Natural killer cell treated with Interleukin-12 subunit alpha and Interleukin-12 subunit beta and Interleukin-15 and Interleukin-18, amount 100 ng/mL, for 72 hours (primary cell): ENCODE data around the gene JUN. TPM values are rescaled to one million over a fixed set of nuclear protein-coding genes. Genes with fewer than 3 reads are reported as not detected.
A peak's percentile ranks its signal among the peaks of the same experiment; 100 is the strongest.

Experiments
- ATAC-seq, 2 donors: fragments of 150-1000 bp; cut with Tn5 transposase in 1 of 2; sonication (Bioruptor Pico), chemical (Tn5 transposase) in 1 of 2; 2 replicates each; pipeline ENCODE4 v1.10.0; 2021
- DNase-seq: peaks from one replicate; pipeline ENCODE4 v3.0.0; 2022; ENCODE audit warnings: low spot score
- H3K27ac Mint-ChIP-seq, 2 donors: 1 replicate in 1 of 2; 2 replicates in 1 of 2; pipeline ENCODE4 v1.8.0; 2022; ENCODE audit warnings: mixed read lengths in 2 of 2, mild to moderate bottlenecking in 1 of 2, moderate library complexity in 1 of 2
- H3K27me3 Mint-ChIP-seq, 2 donors: 1 replicate in 1 of 2; 2 replicates in 1 of 2; pipeline ENCODE4 v1.8.0; 2022; ENCODE audit warnings: mixed read lengths in 2 of 2
- H3K36me3 Mint-ChIP-seq: one replicate; pipeline ENCODE4 v1.8.0; 2022; ENCODE audit warnings: mixed read lengths
- H3K4me1 Mint-ChIP-seq, 2 donors: 1 replicate in 1 of 2; 2 replicates in 1 of 2; pipeline ENCODE4 v1.8.0; 2022; ENCODE audit warnings: low read depth in 2 of 2, mixed read lengths in 2 of 2, mild to moderate bottlenecking in 1 of 2
- H3K4me3 Mint-ChIP-seq: one replicate; pipeline ENCODE4 v1.8.0; 2022; ENCODE audit warnings: mixed read lengths
- H3K9me3 Mint-ChIP-seq: 2 replicates; pipeline ENCODE4 v1.8.0; 2022; ENCODE audit warnings: mixed read lengths
- total RNA-seq, 2 donors: library from RNA; stranded (reverse); gene quantifications; one replicate each; pipeline ENCODE4 v1.2.3, GENCODE V29; 2022

The JUN gene
- total RNA-seq, 2 donors from 2014 or later = 62.2 to 90.1 TPM

DNA sequence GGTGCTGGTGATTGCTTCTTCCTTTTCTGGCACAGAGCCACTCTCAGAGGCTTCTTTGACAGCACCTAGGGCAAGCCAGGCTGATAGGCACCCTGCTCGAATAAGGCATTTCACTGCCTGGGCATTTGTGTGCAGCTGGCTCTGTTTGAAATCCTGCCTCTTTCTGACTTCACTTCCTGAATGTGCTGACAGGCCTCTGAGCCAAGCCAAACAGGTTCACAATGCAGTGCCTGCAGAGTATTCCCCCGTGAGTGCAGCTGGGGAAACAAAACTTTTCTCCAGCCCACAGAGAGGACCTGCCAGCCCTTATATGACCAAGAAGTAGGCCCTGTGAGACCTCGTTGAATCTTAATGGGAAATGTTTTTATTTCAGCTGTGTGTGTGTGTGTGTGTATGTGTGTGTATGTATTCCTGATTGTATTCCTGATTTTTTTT is 10.4 kb downstream of the JUN start:
- H3K36me3 Mint-ChIP-seq = no peaks in the 10 kb centered on the region
- DNase-seq (no peak), ATAC-seq (peak in 1 of 2 donors; percentile 7)
- H3K27me3 Mint-ChIP-seq = peaks cover 0 to 2% of the 10 kb centered on the region in 2 donors
- peak overlapping the region in 1 of 2 donors; percentile 33 for H3K27ac Mint-ChIP-seq
- no peaks in the 10 kb centered on the region for H3K9me3 Mint-ChIP-seq
- no peak overlapping the region for H3K4me3 Mint-ChIP-seq
- H3K4me1 Mint-ChIP-seq = peaks cover 0 to 6% of the 10 kb centered on the region in 2 donors

DNA sequence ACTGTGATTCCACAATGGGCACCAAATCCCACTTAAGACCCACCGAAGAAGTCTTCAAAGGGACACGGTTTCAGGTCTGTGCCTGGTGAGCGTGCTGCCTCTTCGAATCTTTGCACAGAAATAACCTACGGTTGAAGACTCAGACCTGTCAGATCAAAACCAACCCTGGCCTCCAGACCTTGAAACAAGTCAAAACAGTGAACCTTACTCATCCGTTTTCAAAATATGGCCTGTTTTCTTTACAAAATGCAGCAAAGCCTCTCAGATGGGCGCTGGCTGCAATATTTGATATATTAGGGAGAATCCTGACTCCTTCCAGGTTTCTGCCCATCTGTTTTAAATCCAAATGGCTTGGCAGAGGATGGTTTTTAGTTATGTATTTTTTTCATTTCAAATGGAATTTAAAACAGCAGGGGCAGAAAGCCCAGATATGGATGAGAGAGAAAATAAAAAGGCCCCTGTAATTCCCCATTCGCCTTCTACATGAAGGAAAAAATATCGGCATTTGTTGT is 14.0 kb downstream of the JUN start:
- no peak for ATAC-seq
- H3K9me3 Mint-ChIP-seq = no peaks in the 10 kb centered on the region
- peaks cover 0 to 6% of the 10 kb centered on the region in 2 donors for H3K4me1 Mint-ChIP-seq
- peaks cover 0 to 2% of the 10 kb centered on the region in 2 donors for H3K27me3 Mint-ChIP-seq
- no peak for DNase-seq
- H3K27ac Mint-ChIP-seq = no peak overlapping the region
- no peaks in the 10 kb centered on the region for H3K36me3 Mint-ChIP-seq
- H3K4me3 Mint-ChIP-seq = no peak overlapping the region

DNA sequence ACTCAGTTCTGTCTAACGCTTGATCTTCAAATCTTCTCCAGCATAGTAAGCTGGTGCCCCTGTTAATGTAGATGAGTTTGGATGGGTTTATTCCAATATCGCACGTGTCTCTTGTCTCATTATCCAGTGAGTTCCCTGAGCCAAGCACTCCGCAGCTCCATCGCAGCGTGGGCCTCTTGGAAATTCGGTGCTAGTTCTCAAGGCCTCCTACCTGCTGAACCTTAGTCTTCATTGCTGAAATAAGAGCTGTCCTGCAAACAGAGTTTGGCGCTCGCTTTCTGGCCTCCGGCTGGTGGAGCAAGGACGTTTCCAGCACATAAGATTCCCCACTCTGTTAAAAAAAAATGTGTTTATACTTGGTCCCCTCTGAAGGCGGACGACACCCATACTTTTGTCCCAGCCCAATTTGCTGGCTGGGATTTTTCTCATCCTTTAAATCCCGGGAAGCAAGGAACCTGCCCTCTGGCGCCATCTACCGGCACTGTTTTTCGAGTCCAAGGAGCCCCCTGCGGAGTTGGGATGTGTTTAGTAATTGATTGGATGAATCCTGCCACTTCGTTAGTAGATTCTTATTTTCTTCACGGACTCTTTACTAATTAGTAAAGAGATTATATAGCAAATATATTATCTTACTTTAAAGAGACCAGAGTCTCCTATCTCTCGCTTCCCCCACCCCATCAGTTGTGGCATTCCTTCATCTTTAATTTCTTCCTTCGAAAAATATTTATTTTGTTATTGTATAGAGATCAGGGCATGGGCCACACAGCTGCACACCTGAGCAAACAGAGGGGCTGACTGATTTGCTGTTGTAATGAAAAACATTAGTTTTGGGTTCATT is 14.7 kb downstream of the JUN start:
- peaks cover 0 to 6% of the 10 kb centered on the region in 2 donors for H3K4me1 Mint-ChIP-seq
- ATAC-seq (no peak), DNase-seq (no peak)
- no peak overlapping the region for H3K4me3 Mint-ChIP-seq
- H3K9me3 Mint-ChIP-seq = no peaks in the 10 kb centered on the region
- no peaks in the 10 kb centered on the region for H3K27me3 Mint-ChIP-seq
- H3K36me3 Mint-ChIP-seq = no peaks in the 10 kb centered on the region
- H3K27ac Mint-ChIP-seq = no peak overlapping the region

DNA sequence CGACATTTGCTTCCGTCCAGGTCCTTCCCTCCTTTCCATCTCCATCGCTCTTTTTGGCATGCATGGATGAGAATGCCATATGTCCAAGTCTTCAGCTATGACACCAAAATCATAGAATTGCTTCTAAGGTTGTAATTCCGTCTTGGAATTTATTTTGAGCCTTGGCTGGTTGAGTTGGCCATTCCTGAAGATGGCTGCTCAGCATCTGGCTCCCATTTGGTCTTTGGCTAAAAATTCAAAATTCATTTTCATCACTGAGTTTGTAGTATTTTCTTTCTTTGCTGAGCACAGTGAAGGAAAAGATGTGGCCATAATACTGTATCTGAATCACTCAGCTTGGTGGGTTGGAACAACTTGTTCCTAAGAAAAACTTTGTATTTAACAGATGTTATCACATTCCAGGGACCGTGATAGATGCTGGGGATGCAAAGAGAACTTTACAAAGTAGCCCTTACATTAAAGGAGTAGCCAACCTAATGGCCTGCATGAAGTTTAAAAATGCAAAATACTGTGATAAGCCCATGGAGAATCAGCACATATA is 15.6 kb downstream of the JUN start:
- H3K27ac Mint-ChIP-seq = no peak overlapping the region
- no peak for DNase-seq
- H3K4me1 Mint-ChIP-seq = peaks cover 0 to 2% of the 10 kb centered on the region in 2 donors
- no peaks in the 10 kb centered on the region for H3K36me3 Mint-ChIP-seq
- no peak for ATAC-seq
- H3K9me3 Mint-ChIP-seq = no peaks in the 10 kb centered on the region
- no peaks in the 10 kb centered on the region for H3K27me3 Mint-ChIP-seq
- no peak overlapping the region for H3K4me3 Mint-ChIP-seq

DNA sequence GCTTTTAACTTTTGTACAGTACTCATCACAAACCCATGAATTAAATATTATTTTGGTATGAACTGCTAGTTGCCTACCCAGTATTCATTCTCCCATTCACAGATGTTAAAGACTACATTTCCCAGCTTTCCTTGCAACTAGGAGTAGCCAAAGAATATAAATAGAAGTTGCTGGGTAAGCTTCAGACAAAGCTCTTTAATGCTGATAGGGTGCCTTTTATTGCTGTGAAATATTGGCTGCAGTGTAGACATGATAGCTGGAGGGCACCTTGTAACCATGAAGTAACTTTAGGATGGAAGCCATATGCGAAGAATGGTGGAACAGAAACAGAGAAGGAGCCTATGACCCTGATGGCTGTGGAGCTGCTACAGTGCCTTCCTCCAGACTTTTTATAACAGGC is 16.7 kb downstream of the JUN start:
- H3K4me1 Mint-ChIP-seq = peaks cover 0 to 5% of the 10 kb centered on the region in 2 donors
- H3K9me3 Mint-ChIP-seq = no peaks in the 10 kb centered on the region
- no peaks in the 10 kb centered on the region for H3K36me3 Mint-ChIP-seq
- ATAC-seq (no peak), DNase-seq (no peak)
- no peak overlapping the region for H3K4me3 Mint-ChIP-seq
- H3K27ac Mint-ChIP-seq = no peak overlapping the region
- H3K27me3 Mint-ChIP-seq = no peaks in the 10 kb centered on the region

DNA sequence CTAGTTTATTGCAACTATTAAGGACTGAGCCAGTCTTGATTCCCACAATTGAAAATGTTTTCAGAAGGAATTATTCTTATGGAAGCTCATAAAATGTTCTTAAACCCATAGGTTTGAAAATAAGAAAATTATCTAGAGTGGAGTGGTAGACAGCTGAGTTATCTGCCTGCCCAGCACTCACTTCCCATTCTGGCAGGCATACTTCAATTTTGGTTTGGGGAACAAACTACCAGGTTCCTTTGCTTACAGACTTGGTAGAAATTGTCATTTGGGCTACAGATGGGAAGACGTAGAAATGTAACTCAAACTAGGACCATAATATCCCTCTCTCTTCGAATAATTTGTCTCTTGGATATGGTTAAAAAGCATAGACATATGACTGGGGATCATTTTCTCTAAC is 18.4 kb downstream of the JUN start:
- no peaks in the 10 kb centered on the region for H3K9me3 Mint-ChIP-seq
- ATAC-seq = no peak
- H3K4me1 Mint-ChIP-seq = peaks cover 0 to 8% of the 10 kb centered on the region in 2 donors
- no peaks in the 10 kb centered on the region for H3K36me3 Mint-ChIP-seq
- H3K27me3 Mint-ChIP-seq = no peaks in the 10 kb centered on the region
- no peak overlapping the region for H3K27ac Mint-ChIP-seq
- no peak overlapping the region for H3K4me3 Mint-ChIP-seq
- no peak for DNase-seq

DNA sequence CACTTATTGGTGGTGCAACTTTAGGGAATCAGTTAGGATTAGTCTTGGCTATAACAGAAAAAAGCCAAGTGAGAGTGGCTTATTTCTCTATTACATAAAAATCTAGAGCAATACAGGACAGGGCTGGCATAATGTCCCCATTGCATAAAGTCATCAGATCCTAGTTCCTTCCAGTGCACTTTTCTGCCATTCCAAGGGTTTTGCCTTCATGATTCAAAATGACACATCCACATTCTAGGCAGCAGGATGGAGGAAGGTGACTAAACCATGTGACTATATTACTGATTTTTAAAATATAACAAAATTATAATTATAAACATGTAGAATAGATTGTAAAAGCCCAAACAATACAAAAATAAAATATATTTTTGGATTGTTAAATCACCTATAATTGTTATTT is 18.8 kb downstream of the JUN start:
- H3K9me3 Mint-ChIP-seq = no peaks in the 10 kb centered on the region
- DNase-seq (no peak), ATAC-seq (no peak)
- H3K4me1 Mint-ChIP-seq = peaks cover 0 to 8% of the 10 kb centered on the region in 2 donors
- no peak overlapping the region for H3K4me3 Mint-ChIP-seq
- H3K36me3 Mint-ChIP-seq = no peaks in the 10 kb centered on the region
- H3K27ac Mint-ChIP-seq = no peak overlapping the region
- no peaks in the 10 kb centered on the region for H3K27me3 Mint-ChIP-seq

DNA sequence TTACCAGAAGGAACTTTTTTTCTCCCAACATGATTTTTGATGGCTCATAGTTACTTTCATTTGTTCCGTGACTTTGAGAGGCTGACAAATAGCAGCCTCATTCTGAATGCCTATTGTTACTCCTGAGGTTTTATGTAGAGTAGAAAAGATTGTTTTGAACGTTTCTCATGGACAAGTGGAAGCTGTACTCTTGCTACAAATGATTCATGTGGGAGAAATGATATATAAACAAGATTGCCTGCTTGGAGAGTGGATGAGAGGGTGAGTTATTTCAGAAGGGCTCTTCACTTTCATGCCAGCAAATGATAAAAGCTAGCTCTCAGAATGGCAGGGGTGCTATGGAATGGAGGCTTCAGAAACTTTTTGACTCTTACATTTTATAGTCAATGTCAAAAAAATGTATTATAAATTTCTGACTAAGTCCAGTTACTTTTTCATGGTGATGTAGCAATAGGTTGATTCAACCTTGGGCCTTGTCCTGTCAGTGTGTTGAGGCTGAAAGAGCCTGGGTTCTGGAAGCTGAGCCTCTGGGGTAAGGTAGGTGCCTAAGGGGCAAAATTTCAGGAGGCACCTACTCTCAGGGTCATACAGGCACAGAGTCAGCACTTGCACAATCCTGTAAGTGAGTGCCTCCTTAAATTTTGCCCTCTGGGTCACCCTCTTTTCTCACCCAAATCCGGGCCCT is 19.4 kb downstream of the JUN start:
- Mint-ChIP-seq H3K9me3 (no peaks in the 10 kb centered on the region), H3K36me3 (no peaks in the 10 kb centered on the region), H3K27me3 (no peaks in the 10 kb centered on the region), H3K4me1 (peaks cover 0 to 8% of the 10 kb centered on the region in 2 donors), H3K27ac (no peak overlapping the region), H3K4me3 (no peak overlapping the region)
- no peak for DNase-seq
- no peak for ATAC-seq

DNA sequence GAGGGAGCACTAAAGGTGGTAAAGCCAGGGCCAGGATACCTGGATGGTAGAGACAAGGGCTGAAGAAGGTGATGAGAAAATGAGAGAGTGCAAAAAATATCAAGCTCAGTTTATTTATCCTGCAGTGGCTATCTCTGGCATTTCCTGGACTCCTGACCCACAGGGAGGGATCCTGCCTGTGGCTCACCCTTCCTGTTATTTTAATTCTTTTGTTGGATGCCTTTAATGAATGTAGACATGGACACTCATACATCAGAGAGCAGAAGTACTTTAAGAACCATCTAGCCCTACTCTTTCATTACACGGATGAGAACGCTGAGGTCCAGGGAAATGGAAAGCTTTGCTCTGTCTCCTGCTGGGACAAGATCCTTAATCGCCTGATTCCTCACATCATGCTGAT is 20.6 kb downstream of the JUN start:
- Mint-ChIP-seq H3K27me3 (no peaks in the 10 kb centered on the region), H3K4me3 (no peak overlapping the region), H3K27ac (no peak overlapping the region), H3K36me3 (no peaks in the 10 kb centered on the region), H3K9me3 (no peaks in the 10 kb centered on the region), H3K4me1 (peaks cover 0 to 17% of the 10 kb centered on the region in 2 donors)
- ATAC-seq (no peak), DNase-seq (no peak)

DNA sequence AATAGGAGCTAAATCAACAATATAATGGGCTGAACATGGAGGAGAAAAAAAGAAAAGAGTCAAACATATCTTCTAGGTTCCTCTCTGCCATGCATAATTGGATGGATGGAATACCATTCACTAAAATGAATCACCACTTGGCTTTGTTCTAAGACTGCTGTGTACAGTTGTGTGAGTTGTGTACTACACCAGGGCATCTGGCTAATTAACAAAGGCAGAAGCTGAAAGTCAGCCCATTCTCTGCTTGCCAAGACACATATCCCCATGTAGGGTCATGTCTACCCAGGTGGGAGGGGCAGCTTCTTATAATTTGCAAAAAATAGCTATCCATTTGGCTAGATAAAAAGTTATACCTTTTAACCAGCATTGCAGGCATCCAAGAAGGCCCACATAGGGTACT is 21.0 kb downstream of the JUN start:
- no peak overlapping the region for H3K4me3 Mint-ChIP-seq
- no peak for ATAC-seq

DNA sequence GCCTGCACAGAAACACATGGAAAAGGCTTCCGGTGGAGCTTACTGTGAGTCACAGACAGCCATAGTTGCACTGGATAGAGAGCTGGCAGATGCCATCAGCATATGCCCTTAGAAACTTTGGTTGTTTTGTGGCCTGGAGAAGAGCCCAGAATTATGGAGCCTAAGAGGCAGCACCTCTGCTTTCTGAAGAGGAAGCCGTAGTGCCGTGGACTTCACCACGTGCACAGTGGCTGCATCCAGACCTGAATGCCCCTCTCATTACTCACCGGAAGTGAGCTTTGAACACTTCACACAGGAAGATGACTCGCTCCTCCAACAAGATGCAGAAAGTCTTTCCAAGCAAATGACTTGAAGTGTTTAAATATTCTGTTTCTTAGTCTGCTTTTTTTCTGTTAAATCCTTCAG is 28.4 kb downstream of the JUN start:
- Mint-ChIP-seq H3K27me3 (no peaks in the 10 kb centered on the region), H3K27ac (peak overlapping the region; percentile 85 to 92), H3K9me3 (no peaks in the 10 kb centered on the region), H3K36me3 (no peaks in the 10 kb centered on the region), H3K4me3 (peak overlapping the region; percentile 81), H3K4me1 (peaks cover 64 to 72% of the 10 kb centered on the region in 2 donors)
- DNase-seq (peak; percentile 89), ATAC-seq (peak; percentile 96)

More for the DNA sequence above, 21.0 kb downstream of the JUN start:
- H3K36me3 Mint-ChIP-seq = no peaks in the 10 kb centered on the region
- no peak for DNase-seq
- H3K27ac Mint-ChIP-seq = no peak overlapping the region
- no peaks in the 10 kb centered on the region for H3K27me3 Mint-ChIP-seq
- H3K4me1 Mint-ChIP-seq = peaks cover 3 to 18% of the 10 kb centered on the region in 2 donors
- no peaks in the 10 kb centered on the region for H3K9me3 Mint-ChIP-seq

DNA sequence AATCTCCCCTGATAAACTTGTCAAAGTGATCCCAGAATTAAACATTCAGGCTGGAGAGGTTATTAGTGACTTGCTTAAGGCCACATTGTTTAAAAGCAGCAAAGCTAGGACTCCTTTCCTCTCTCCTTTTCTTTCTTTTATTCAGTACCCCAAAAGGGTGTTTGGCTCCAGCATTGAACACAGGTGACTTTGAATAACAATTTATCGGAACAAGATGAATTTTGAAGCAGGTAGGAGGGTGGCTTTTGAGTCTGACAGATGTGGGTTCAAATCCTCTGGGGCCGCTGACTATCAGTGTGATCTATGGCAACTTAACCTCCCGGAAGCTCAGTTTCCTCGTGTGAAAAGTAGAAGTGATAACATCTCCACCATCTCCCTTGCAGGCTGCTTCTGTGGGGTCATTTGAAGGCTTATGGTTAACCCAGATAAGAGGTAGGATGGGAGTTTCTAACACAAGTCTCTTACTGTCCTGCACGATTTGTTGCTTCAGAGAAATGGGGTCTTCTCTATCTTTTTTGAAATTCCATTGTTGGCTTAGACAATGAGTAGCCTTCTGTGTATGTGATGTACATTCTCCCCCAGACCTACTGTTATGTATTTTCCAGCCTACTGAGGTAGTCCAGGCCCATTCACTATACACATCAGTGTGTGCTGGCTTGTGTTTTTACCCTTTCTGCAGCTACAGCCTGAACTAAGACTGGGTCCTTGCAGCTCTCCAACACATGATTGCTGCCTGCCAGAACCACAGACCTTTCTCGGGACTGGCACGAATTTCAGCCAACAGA is 29.0 kb downstream of the JUN start:
- peaks cover 70 to 78% of the 10 kb centered on the region in 2 donors for H3K4me1 Mint-ChIP-seq

DNA sequence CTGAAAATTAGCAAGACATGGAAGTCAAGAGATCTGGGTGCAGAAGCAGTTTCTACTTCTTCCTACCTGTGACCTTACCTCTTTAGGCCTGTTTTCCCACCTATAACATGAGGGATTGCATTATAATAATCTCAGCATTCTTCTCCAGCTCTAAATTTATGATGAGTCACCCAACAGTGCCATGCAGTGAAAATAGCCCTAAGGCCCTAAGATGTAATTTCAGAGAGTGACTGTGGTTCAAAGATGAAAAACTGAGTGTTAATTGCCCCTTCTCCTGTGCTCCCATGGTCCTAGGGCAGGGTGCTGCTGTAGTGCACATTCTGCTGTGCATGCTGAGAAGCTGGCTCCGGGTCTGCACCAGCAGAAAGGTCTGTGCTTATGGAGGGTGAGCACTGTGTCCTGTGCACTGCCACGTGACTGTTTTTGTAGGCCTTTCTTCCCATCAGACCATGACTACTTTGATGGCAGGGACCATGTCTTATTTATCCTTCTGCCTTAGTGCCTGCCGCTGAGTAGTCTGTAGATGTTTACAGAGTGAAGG is 29.7 kb downstream of the JUN start:
- peak overlapping the region; percentile 85 to 92 for H3K27ac Mint-ChIP-seq
- DNase-seq (no peak), ATAC-seq (no peak)
- no peaks in the 10 kb centered on the region for H3K36me3 Mint-ChIP-seq
- no peaks in the 10 kb centered on the region for H3K27me3 Mint-ChIP-seq
- peak overlapping the region; percentile 81 for H3K4me3 Mint-ChIP-seq
- no peaks in the 10 kb centered on the region for H3K9me3 Mint-ChIP-seq
- peaks cover 77 to 83% of the 10 kb centered on the region in 2 donors for H3K4me1 Mint-ChIP-seq

More for the DNA sequence above, 29.0 kb downstream of the JUN start:
- H3K27me3 Mint-ChIP-seq = no peaks in the 10 kb centered on the region
- ATAC-seq (peak; percentile 66 to 77), DNase-seq (peak; percentile 70)
- H3K9me3 Mint-ChIP-seq = no peaks in the 10 kb centered on the region
- no peaks in the 10 kb centered on the region for H3K36me3 Mint-ChIP-seq
- peak overlapping the region; percentile 85 to 92 for H3K27ac Mint-ChIP-seq
- H3K4me3 Mint-ChIP-seq = peak overlapping the region; percentile 81
